GM18951 (cell line): ENCODE data around the gene PLD4.

Source experiments
- POLR2A ChIP-seq: IDR thresholded peaks from 4 replicates; pipeline ENCODE4 v1.6.1; 2011; ENCODE audit warnings: mild to moderate bottlenecking; ENCODE audit not compliant: insufficient read length, insufficient read depth; ENCODE audit errors: extremely low read depth
- in situ Hi-C: fragments of 300-500 bp; cut with MboI; formaldehyde crosslinking; loops from one replicate; pipeline ENCODE4 v1.12.0; 2022; ENCODE audit warnings: low sequenced_read_pairs, mixed read lengths, inconsistent platforms; ENCODE audit not compliant: unreplicated experiment

The PLD4 gene

DNA sequence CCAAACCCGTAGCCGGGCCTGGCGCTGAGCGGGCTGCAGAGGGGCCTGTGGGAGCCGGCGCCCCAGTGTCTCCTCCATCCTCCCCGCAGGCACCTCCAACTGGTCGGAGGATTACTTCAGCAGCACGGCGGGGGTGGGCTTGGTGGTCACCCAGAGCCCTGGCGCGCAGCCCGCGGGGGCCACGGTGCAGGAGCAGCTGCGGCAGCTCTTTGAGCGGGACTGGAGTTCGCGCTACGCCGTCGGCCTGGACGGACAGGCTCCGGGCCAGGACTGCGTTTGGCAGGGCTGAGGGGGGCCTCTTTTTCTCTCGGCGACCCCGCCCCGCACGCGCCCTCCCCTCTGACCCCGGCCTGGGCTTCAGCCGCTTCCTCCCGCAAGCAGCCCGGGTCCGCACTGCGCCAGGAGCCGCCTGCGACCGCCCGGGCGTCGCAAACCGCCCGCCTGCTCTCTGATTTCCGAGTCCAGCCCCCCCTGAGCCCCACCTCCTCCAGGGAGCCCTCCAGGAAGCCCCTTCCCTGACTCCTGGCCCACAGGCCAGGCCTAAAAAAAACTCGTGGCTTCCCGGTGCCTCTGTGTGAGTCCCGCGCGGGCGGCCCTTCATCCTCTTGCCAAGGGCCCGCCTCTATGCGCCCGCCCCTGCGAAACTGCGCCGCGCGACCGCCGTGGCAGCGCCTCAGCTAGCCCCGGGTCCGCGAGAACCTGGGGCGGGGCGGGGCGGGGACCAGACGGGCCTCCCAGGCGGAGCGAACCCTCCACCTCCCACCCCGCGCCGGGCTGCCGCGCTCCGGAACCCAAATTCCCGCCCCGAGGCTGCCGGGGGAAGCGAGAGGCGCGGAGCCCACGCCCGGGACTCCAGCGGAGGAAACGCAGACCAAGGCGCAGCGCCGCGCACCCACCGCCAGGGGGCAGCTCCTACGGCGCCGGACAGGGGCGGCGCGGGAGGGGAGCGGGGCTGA, 8.3 kb downstream of the PLD4 start:
- in situ Hi-C loops = no loop called here
- no peak for TF ChIP-seq POLR2A

DNA sequence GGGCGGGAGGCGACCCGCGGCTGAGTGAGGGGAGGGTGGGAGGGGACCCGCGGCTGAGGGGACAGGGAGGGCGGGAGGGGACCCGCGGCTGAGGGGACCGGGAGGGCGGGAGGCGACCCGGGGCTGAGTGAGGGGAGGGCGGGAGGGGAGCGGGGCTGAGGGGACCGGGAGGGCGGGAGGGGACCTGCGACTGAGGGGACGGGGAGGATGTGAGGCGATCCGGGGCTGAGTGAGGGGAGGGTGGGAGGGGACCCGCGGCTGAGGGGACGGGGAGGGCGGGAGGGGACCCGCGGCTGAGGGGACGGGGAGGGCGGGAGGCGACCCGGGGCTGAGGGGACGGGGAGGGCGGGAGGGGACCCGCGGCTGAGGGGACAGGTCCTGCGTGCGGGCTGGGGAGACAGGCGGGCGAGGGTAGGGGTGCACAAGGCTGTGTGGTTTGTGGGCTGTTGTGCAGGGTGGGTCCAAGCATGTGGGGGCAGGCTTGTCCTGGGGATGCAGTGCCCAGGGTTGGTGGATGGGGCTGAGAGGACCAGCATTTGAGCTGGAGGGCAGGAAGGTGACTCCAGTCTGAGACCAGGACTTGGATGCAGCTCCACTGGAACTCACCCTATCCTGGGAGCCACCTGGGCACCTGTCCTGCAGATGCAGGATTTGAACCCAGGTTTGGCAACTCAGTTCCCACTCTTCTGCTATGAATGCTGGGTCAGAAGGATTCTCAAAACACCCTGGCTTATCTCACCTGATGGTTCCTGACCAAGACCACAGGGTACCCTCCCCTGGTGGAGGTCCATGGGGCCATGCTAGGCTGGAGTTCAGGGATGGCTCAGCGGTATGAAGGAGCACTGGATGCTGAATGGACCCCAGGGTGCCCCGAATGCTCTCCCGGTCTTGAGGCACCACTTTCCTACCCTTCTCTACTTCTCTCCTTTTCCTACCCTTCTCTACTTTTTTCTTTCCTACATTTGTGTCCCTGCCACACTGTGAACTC, 9.4 kb downstream of the PLD4 start:
- in situ Hi-C loops = no loop called here
- no peak for TF ChIP-seq POLR2A

DNA sequence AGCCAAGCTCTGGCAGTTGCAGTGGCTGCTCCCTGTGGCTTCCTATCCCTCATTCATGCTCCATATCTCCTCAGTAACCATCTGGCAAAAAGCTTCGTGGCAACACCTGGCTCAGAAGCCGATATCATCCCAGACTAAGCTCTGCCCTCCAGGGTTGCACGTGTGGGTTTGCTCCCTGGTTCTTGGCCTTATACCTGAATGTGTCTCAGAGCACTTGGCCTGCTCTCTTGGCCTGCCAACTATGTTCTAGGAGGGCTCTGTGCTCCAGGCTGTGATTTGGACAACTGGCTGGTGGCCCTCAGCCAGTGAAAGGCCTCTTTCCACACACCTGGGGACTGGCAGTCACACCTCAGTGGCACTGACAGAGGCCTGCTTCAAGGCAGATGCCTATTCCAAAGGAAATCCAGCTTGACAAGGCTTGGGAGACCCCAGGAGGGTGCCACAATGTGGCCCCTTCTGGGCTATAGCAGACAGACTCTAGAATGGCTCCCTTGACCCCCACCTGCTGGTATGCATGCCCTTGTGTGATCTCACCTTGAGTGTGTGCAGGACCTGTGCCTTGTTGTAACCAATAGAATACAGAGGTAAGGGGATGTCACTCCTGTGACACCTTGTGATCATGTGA, 10.5 kb downstream of the PLD4 start:
- in situ Hi-C loops = no loop called here
- TF ChIP-seq POLR2A = no peak

DNA sequence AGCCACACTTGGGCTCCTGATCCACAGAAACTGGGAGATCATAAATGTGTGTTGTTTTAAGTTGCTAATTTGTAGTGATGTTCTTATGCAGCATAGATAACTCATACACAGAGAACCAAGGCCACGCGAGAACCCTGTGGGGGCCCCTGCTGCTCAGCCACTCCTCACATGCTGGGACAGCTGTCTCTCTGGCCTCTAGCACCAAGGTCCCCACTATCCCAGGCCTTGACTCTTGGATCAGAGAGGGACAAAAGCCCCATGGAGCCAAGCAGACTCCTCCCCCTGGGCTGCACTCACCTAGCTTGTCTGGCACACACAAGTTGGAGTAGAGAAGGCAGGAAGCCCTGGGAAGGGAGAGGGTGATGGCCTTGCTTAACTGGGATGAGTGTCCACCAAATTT, 11.3 kb downstream of the PLD4 start:
- in situ Hi-C loops = no loop called here
- TF ChIP-seq POLR2A = no peak

DNA sequence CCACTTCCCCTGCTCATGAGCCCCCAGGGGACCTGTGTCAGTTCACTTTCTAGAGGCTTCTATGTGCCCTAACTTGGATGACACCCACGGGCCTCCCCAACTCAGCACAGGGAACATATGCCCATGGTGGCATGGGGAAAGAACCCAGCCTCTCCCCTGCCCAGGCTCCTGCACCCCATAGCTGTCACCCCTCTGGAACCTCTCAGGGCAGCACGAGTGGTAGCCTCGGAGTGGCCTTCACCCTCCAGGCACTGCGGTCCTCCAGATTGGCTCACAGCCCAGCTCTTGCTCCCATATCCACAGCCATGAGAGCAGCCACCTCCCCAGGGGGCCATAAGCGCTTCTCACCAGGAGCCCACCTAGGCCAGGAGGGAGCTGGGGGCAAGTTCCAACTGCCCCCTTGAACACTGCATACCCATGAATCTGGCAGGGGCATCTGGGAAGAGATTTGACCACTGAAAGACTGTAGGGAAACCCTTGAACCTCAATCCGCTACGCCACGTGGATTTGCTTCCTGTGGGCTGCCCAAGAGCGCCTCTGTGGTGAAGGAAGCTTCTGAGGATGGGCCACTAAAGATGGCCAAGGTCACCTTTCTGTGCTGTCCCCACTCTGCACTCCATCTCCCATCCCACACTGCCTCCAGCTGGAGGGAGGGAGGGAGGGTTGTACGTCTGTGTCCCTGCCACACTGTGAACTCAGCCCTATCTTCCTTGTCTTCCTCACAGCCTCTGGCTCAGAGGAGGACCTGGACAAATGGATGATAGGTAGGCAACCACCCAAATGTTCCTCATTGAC, 11.9 kb downstream of the PLD4 start:
- no peak for TF ChIP-seq POLR2A
- in situ Hi-C loops = no loop called here

DNA sequence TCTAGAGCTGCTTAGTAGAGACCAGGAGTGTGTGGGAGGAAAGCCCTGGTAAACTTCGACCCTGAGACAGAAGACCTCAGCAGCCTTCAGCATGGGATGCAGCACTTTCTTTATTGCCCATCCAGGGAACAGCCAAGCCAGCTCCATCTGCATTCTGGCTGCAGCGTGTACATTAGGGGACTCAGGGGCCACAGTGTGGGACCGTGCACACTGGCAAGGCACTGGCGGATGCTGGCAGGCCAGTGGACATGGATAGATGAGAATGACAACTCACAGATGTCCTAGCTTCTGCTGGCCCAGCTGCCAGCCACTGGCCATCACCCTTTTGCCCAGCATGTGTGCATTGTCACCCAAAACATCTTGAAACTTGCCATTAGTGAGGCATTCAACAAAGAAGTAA, 12.5 kb downstream of the PLD4 start:
- in situ Hi-C loops = no loop called here
- no peak for TF ChIP-seq POLR2A

DNA sequence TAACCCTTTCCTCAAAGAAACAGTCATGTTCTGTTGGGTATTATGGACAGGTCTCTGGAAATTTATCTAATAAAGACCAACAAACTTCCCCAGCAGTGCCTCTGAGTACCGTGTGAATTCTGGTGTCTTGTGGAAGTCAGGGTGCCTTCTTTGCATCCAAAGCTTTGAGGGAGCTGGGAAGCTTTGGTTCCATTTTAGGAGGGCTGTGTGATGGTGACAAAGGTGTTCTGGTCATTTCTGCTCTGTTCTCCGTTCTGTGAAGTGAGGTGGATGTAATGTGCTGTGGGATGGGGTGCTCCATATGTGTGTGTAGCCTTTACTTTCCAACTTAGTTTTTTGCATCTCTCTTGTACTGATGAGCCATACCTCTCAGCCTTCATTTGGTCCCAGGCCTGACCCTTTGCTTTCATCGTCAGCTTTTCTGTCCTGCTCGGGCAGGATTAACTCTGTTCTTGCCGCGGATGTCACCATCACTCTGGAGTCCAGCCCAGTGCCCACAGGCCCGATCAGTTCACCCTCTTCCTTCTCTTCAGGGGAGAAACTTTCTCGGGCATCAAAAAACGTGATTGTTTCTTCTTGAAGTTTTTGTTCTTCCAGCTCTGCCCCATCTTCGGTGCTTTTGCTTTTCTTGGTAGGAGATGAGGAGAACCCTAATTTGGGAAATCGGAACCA, 13.2 kb downstream of the PLD4 start:
- TF ChIP-seq POLR2A = no peak
- in situ Hi-C loops = no loop called here

DNA sequence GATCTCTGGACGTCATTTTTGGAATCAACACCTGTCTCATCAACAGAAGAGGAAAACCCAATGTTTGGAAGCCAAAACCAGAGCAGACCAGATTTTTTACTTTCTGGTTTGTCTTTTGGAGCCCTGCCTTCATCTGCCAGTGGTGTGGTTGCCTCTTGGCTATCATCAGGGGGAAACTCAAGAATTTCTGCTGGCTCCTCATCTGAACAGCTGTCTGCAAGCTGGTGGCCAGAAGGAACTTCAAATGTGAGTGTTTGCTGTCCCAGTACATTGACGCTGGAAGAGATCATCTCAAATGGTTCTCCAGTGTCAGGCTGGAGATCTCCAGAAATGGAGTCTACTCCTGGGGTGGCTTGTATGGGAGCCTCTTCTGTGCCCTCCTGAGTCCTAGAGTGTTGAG, 13.8 kb downstream of the PLD4 start:
- no peak for TF ChIP-seq POLR2A
- in situ Hi-C loops = no loop called here

DNA sequence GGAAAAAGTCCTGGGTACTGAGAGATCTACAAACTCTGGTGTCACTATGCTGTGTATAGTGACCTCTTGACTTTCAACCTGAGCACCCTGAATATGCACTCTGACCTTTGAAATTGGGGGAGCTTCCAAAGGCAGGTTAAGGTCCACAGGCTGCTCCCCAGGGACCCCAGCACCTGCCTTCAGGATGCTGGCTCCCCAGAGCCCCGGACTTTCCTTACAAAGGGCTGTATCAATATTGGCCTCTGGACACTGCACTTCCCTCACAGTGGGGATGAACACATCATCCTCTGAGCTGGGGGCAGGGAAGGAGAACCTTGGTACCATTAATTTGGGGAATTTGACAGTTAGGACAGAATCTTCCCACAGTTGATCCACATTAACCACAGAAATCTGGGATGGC, 14.3 kb downstream of the PLD4 start:
- in situ Hi-C loops = no loop called here
- TF ChIP-seq POLR2A = no peak

DNA sequence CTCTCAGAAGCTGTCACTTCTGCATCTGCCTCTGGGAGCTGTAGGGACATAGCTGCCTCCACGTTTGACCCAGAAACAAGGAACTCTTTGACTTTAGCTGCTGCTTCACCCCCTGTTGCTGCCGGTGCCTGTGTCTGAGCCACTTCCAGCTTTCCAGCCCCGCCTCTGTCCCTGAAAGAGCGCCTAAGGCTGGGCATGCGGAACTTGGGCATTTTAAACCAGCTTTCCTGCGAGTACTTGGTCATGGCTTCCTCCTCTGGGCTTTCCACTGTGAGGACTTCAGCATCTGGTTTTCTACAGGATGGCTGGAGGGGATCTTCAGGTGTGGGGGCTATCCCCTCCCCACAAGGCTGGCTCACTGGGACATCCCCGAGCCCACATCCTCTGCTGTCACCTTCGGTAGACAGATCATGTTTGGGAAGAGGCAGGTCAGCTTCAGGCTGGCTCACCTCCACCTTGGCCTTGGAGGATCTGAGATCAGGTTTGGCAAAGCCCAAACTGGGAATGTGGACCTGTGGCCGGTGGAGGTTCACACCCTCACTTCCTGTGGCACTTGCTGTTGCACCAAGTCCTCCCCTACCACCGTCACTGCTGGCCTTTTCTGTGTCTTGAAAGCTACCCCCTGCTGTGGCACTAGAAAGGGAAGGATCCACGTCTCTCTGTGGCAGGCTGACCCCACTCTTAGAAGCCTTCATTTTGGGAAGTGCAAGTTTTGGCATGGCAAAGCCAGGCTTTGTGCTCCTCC, 15.2 kb downstream of the PLD4 start:
- in situ Hi-C loops = no loop called here
- no peak for TF ChIP-seq POLR2A

DNA sequence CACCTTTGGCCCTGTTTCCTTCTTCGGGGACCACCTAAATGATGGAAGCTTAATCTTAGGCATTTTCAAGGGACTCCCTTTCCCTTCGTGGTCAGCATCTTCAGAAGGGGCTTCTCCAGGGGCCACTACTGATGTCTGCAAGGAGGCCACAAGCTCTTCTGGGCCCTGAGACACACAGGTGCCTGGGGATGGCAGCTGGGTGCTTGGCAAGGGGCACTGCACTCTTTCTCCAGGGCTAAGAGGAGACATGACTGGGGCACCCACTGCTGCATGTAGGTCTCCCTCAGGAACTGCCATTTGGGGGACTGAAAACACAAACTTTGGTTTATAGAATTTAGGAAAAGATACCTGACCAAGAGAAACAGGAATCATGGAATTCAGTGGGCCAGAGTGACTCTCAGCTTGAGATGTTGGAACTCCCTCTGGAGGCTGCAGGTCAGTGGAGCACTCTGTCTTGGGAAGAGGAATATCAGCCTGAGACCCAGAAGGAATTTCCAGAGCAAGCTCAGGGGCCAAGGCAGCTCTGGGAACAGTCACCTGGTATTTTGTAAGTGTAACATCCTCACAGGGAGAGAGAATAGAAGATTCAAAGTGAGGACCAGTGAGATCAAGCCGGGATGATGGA, 16.0 kb downstream of the PLD4 start:
- in situ Hi-C loops = no loop called here

More for the DNA sequence above, 16.0 kb downstream of the PLD4 start:
- no peak for TF ChIP-seq POLR2A
